Subcutaneous adipose tissue (tissue), 4 donors: ENCODE data around the gene TCEANC2. TPM values are rescaled to one million over a fixed set of nuclear protein-coding genes. Genes with fewer than 3 reads are reported as not detected.

Source experiments
- total RNA-seq, 4 donors: library from RNA; depleted of rRNA; stranded (reverse); fragments of >200 nt; gene quantifications; one replicate each; pipeline ENCODE4 v1.1.0, GENCODE V29; 2016
- TF ChIP-seq, protein P1 (sequence below): fragments of 450-650 bp; IDR thresholded peaks from one replicate; pipeline ENCODE4 v1.5.1; 2016; ENCODE audit warnings: low read depth, mild to moderate bottlenecking, control low read depth, antibody characterized with exemption, moderate library complexity

The TCEANC2 gene
- total RNA-seq, 4 donors from 2014 or later: 3.3 to 5.6 (median 4.4) TPM

DNA sequence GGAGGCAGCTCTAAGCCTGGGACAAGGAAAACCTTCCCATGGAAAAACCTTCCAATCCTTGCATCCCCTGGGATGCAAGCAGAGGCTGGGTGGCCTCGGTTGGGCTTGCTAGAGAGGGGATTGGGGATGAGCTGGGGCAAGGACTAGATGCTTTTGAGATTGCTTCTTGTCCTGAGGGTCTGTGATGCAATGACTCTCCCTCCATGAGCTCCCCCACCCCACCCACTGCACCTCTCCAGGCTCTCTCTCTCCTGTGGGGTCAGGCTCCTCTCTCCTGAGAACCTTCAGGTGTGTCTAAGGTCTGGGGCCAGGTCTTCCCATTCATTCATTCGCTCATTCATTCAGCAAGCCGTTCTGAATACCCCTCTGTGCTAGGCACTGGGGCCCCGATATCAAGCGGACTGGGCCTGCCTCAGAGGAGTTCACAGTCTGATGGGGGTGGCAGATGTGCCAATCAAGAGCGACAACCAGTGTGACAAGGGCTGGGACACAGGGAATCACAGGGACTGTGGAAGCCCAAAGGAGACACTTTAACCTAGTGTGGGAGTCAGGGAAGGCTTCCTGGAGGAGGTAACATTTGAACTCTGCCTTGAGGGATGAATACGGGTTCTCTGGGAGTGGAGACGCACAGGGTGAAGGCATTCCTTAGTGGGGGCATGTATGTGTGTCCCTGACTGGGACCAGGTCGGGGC is 41.9 kb upstream of the TCEANC2 start:
- TF ChIP-seq, protein P1, sequence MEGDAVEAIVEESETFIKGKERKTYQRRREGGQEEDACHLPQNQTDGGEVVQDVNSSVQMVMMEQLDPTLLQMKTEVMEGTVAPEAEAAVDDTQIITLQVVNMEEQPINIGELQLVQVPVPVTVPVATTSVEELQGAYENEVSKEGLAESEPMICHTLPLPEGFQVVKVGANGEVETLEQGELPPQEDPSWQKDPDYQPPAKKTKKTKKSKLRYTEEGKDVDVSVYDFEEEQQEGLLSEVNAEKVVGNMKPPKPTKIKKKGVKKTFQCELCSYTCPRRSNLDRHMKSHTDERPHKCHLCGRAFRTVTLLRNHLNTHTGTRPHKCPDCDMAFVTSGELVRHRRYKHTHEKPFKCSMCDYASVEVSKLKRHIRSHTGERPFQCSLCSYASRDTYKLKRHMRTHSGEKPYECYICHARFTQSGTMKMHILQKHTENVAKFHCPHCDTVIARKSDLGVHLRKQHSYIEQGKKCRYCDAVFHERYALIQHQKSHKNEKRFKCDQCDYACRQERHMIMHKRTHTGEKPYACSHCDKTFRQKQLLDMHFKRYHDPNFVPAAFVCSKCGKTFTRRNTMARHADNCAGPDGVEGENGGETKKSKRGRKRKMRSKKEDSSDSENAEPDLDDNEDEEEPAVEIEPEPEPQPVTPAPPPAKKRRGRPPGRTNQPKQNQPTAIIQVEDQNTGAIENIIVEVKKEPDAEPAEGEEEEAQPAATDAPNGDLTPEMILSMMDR: no peak

DNA sequence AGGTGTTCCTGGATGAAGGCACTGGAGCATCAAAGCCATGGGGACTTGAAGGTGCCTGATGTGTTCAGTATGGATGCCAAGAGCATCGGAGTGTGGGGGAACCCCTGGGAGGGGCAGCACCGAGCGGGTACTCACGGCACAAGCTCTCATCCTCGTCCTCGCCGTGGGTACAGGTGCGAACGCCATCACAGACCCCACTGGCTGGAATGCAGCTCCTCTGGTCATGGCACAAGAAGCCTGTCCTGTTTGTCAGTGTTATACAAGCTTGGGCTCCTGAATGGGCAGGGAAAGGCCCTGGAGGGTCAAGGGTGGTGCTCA is 41.4 kb upstream of the TCEANC2 start:
- TF ChIP-seq, protein P1: no peak

DNA sequence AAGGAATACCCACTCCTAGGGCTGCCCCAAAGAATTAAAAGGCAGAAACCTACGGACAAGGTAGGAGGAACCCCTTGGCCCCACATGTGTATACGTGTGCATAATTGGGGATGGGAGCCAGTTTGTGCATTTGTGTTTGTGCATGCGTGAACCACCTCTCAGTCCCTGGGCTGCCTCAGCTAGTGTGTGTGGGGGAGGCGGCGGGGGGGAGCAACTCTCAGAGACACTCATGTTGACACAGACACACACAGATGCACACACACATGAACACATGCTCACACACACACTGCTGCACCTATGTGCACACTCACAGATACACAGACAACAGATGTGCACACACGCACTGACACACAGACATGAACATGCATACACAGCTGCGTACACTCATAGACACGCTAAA is 40.5 kb upstream of the TCEANC2 start:
- TF ChIP-seq, protein P1: no peak

DNA sequence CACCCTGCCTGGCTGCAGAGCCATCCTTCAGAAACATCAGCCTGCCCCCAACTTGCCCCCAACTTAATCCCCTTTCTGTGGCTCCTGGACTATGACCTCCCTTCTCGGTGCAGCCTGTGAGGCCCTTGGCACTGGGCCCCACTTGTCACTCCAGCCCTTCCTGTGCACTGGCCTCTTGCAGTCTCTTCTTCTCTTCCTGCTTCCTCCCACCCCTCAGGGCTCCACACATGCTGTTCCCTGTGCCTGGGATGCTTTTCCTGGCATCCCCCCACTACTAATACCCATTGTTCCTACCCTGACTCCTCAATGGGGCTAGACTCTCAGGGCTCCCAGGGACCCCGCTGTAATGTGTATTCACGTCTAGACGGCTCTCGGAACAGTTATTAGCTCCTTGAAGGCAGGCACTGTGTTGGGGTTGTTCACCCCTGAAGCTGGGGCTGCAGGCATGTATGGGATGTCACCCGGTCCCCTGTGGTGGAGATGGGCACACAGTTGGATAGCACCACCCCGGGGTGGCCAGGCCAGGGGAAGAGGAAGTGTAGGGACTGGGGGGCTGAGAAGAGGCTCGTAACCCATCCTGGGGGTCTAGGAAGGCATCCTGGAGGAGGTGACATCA is 39.9 kb upstream of the TCEANC2 start:
- TF ChIP-seq, protein P1: no peak

DNA sequence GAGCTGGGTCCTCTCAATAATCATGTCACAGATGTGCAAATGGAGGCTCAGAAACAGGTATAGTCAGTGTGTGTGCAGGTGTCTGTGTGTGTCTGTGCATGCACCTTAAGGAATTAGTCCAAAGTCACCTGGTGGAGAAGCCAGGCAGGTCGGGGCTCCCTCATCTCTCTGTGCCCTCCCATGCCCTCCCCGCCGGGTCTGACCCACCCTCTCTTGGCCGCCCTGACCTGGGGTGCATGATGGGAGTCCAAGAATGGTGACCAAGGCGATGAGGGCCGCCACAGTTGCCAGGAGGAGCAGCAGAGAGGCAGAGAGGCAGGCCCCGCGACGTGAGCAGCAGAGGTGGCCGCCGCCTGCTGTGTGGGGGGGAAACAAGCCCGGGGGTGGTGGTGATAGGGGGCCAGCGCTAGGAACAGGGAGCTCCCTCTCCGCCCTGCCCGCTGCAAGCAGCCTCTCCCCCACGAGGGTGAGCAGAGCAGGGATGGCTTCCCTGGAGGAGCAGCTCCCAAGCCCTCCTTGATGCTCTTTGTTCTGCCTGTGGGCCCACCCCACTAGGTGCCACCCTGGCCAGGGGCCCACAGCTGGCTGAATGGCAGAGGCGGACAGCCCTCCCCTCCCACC is 39.3 kb upstream of the TCEANC2 start:
- TF ChIP-seq, protein P1: no peak

DNA sequence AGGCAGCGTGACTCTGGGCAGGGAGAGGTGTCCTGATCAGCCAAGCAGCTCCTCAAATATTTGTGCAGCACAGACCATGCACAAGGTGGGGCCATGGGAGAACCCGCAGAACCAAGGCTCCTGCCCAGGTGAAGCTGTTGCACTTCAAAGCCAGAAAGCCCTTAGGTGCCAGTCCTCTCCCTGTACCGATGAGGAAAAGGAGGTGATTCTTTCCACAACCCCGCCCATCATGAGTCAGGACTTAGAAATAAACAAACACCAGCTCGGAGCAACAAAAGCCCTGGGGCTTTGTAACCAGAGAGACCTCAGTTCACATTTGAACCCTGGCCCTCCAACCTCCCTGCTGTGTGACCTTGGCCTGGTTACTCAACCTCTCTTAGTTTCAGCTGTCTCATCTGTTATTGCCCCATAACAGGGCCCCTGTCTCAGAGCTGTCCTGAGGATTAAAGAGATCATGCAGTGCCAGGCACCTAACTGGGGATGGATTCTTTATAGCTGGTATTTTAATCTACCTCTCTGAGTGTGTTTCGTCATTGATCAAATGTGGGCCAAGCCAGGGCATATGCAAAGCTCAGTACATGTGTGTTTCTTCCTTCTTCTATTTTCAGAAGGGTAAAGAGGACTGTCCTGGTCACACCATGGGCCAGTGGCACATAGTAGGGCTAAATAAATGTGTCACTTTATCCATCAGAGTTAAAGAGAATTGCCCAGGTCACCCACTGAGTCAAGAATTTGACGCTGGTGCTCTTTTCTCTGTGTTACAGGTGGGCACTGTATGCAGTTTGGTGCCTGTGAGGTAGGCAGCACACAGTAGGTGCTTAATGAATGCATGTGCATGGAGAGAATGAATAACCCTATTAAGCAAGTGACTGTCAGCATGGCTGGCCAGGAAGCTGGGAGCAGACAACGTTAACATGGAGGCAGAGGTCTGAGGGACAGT is 36.8 kb upstream of the TCEANC2 start:
- TF ChIP-seq, protein P1: no peak
